NCI-H1436 (cell line): ENCODE results near the gene C8G.

Source experiments
- DNase-seq: peaks from one replicate; lab custom pipeline; 2025; lab: John Stamatoyannopoulos, UW

The C8G gene

DNA sequence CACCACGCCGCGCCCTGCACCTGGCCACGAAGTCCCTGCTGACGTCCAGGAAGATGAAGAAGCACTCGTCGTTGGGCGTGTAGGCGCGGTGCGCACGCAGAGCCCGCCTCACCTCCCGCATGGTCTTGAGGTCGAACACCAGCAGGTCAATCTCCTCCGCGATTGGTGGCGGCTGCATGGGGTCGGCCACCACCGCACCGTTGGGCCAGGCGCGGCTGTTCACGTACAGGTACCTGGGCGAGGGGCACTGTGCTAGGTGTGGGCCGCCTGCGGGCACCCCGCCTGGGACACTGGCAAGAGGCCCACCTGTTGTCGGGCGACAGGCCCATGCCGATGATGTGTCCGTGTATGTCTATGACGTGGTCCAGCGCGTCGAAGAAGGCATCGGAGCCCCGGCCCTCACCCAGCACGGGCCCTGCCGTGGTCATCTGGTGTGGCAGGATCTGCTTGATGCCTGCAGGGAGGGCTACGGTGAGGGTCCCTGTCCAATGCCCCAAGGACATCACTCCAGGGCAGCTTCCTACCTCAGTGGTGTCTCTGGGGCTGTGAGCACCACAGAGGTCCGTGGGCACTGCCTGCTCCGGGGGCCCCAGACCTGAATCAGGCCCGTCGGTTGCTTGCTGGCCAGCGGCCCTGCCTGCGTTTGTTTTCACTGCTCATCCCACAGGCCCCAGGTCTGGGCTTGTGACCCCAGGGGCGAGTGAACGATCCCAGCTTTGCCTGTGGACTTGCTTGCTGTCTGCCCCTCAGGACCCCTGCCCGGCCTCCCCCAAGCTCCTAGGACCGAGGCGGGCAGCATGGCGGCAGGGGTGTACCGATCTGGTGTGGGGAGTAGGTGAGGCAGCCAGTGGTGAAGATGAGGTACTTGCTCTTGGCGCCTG, 3.6 kb upstream of the C8G start:
- DNase-seq = no peak

DNA sequence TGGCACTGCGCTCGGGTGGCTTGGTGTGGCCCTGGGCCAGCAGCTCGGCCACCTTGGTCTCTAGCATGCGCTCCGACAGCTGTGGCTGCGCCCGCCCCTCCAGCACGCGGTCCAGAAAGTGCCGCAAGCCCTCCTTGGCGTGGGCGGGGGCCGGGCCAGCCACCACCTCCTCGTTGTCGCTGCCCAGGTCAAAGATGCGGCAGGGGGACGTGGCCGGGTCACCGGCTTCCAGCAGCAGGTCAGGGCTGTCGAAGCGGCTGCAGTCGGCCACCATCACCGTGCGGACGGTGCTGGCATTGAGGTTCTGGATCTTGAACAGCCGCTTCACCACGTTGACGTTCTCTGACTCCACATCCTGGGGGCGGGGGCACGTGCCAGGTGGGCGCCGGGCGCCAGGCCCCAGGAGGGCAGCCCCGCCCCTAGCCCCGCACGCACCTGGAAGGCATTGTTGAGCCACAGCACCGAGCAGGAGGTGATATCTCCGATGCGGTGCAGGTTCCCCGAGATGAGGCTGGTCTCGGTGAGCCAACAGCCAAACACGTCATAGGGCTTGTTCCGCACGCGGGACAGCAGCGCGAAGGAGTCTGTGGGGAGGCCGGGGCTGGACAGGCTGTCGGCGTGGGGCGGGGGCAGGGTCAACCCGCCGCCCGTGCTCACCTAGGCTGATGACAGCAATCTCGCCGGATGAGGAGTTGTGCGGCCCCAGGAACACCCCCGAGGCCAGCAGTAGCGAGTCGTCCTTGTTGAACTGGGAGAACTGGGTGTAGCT, 2.7 kb upstream of the C8G start:
- no peak for DNase-seq

DNA sequence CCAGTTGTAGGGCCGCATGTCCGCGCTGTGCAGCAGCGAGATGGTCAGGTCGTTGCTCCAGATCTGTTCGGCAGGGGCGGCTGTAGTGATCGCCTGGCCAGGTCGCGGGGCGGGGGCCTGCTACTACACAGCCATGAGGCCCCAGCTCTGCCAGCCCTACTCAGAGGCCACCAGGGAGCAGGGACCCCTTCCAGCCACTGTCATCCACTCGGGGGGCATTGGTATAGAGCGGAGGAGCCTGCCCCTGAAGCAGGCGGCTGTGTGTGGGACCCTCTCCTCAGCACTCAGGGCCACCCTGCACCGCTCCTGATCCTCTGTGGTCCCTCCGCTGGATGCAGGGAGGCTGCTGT, 2.2 kb upstream of the C8G start:
- no peak for DNase-seq

DNA sequence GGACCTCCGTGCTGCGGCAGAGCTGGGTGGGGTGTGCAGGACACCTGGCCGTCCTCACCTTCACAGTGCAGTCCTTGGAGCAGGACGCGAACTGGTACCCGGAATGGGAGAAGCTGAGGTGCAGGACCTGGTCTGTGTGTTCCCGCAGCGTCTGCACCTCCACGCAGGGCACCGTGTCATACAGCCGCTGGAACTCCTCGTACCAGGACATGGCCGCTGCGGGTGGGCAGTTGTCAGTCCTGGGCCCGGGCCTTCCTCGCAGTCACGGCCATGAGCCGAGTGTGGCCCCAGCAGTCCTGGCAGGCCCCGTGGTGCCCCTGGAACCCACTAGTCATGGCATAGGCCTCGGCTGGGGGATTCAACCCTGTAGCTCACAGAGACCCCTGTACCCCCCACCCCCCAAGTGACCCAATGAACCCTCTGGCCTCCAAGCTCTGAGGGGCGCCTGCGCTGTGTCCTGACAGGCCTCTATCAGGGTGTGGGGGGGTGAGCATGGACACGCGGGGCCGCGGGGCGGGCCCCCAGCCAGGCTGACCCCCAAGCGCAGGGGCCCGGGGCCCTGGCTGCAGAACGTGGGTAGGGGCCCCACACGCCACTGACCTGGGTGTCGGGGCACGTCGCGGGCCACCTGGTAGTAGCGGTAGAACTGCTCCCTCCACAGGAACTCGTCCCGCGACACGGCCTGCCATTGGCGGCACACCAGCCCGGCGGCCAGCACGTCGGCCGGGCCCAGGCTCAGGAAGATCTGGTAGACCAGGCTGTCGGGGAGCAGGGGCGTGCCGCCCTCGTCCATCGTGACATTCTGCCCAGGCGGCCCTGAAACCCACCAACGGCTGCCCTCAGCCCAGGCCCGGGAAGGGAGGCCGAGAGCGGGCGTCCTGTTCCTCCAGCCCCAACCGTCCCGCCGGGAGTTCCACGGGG, 1.5 kb upstream of the C8G start:
- DNase-seq = no peak

DNA sequence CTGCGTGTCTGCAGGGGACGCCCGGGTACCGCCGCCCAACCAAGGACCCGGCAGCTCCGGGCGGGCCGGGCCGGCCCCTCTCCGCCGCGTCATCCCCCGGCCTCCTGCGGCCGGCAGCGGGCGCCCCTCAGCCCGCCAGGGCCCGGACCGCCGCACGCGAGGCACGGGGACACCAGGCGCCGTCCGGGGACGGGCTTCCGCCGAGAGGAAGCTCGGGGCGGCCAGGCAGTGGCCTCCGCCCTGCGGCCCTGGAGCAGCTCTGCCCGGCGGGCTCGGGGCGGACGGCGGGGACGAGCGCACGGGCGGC, 878 bp upstream of the C8G start:
- DNase-seq = no peak

DNA sequence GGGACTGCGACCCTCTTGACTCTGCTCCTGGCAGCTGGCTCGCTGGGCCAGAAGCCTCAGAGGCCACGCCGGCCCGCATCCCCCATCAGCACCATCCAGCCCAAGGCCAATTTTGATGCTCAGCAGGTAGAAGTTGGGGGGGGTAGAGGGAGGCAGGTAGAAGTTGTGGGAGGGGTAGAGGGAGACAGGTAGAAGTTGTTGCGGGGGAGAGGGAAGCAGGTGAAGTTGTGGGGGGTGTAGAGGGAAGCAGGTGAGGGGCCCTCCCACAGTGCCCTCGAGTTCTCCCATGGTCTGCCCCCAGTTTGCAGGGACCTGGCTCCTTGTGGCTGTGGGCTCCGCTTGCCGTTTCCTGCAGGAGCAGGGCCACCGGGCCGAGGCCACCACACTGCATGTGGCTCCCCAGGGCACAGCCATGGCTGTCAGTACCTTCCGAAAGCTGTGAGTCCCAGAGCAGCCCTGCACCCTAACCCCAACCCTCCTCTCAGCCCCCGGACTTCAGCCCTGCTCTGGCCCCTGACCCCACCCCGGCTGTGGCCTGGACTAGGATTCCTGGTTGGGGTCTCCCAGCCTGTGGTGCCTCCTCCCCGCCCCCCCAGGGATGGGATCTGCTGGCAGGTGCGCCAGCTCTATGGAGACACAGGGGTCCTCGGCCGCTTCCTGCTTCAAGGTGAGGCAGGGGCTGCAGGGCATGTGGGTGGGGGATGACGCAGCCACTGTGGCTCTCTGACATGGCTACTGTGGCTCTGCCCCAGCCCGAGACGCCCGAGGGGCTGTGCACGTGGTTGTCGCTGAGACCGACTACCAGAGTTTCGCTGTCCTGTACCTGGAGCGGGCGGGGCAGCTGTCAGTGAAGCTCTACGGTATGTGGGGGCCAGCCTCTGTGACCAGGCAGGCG, 537 bp downstream of the C8G start:
- DNase-seq = no peak

DNA sequence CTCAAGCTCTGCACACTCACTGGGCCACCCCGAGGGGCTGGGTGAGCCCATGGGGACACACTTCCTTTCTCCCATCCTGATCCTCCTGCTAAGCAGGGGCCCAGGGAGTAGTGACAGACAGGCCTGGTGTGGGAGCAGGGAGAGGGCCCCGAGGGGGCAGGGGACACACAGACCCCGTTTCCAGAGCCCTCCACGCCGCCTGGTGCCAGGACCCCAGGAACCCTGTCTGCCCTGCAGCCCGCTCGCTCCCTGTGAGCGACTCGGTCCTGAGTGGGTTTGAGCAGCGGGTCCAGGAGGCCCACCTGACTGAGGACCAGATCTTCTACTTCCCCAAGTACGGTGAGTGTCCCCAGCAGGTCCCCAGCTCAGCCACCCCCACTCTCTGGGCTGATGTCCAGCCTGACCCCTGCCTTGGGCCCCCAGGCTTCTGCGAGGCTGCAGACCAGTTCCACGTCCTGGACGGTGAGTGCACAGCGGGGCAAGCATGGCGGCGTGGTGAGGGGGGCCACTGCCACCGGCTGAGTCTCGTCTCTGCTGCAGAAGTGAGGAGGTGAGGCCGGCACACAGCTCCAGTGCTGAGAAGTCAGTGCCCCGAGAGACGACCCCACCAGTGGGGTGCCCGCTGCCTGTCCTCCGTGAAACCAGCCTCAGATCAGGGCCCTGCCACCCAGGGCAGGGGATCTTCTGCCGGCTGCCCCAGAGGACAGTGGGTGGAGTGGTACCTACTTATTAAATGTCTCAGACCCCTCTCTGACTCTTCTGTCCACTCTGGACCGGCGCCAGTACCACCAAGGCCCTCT, 1.4 kb downstream of the C8G start:
- DNase-seq = no peak

DNA sequence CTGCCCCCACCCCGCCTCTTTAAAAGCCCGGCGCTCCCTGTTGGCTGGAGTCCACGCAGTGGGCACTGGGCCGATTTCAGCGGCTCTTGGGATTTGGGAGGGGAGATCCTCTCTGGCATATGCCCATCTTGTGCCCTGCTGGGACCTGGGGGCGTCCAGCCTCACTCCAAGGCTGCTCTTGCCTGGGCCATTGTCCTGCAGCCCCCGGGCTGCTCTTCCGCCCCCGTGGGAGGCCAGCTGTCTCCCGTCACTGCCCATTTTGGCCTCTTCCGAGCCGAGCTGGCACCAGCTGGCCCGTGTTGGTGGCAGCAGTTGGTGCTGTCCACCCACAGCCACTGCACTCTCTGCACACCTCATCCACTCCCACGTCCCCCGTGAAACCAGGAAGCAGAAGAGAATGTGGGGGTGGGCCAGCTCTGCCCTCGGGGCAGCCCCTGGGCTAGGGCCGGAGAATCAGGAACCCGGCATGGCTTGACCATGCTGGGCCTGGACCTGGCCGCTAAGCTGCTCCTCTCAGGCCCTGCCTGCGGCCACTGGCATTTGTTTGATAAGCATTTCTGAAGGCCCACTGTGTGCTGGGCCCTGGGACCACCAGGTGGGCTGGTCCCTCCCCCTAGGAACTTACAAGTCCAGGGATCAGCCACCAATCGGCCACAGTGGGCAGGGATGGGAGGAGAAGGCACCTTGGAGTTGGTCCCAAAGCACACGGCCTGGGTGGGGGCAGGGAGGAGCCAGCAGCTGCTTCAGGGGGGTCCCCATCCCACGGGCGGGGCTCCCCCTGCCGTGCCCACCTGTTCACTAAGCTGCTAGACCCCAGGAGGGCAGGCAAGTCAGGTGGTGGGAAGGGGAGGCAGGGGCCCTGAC, 2.2 kb downstream of the C8G start:
- no peak for DNase-seq

DNA sequence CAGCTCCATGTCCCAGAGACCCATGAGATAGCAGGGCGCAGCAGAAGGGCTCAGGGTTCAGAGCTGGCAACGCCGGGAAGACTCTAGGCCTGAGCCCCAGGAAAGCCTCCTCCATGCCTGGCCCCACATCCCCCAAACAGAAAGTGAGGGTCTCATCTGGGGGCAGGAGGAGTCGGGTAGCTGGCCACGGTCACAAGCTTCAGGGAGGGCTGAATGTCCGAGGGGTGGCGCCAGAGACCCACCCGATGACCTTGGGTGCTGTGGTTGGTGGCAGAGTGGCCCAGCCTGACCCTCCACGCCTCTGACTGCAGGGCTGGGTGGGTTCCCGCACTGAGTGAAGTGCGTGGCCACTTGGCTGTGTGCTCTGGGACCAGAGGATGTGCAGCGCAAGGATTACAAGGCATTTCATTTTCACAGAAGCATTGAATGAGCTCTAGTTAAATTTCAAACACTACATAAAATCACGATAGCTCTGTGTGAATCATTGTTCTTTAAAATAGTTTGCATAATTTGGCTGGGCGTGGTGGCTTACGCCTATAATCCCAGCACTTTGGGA, 3.0 kb downstream of the C8G start:
- DNase-seq = no peak

DNA sequence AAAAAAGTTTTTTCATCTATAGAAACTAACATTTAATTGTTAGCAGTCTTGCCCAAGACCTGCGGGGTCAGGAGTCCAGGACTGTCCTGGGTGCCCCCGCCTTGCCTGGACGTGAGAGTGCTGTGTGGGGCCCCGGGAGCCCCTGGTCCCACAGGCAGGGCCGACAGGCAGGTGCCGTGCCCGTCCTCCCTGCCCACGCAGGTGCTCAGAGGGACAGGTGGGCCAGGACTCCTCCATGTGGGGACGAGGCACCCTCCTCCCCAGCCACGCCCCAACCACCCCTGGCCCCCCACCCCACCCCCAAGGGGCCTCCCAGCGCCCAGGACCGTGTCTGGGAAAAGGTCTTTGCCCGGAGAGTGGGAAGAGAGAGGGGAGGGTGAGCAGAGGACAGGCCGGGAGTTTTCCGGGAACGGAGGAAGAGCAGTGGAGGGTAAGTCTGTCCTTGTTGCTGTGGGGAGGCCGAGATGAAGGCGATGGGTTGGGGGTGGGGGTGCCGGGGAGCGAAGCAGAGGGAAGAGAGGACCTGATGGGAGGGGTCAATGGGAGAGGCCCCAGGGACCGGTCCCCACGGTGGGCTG, 4.3 kb downstream of the C8G start:
- no peak for DNase-seq

DNA sequence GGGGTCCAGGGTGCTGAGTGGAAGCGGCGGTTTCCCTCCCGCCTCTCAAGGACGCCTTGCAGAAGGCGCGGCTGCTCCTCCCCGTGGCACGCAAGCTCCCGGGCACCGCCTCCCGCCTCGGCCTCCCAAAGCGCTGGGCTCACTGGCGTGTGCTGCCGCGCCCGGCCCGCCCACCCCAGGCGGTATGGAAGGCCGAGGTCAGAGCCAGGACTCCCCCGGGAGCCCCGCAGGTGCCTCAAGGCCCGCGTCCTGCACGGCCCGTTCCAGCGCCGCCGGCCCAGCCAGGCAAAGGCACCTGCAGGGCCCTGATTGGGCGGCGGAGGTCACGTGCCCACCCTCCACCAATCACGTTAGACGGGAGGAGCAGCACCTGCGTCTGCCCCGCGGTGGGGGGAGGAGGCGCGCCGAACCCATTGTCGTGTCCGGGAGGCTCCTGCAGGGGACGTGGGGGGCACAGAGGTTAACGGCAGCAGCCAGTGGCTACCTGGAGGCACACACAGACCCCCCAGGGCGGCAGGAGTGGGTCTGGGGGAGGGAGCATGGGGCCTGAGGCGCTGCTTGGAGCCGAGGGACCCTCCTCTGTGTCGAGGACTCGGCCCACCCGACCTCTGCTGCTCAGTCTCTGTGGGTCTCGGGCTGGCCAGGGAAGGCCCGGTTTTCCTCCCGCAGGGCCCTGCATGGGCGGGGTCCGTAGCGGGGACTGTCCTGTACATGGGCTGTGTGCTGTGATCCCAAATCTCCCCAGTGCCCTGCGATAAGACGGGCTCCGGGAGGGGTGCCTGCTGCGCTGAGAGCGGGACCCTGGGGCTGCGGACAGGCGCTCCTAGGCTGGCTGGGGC, 5.0 kb downstream of the C8G start:
- DNase-seq = peak; percentile 94

DNA sequence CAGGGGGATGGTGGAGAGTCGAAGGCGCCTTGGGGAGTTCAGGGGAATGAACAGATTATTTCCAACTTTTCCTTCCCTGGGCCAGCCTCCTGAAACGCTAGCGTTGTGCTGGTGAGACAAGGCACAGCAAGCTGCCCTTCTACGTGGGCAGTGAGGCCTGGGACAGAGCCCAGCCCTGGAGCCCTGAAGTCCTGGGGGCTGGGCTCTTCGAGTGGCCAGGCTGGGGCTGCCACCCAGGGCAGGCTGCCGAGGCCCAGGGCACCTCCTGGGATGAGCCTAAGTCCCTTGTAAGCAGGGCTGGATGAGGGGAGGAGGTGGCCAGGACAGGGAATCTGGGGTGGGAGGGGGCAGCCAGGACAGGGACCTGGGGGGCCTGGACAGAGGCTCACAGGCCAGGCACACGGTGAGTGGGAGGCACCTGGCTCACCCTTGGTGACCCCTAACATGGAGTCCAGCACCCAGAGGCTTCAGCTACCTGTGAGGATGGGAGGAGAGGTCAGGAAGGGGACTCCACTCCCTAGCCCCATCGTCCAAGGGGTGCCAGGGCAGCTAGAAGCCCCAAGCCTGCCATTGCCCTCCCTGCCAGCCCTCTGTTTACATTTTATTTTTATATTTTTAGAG, 5.7 kb downstream of the C8G start:
- no peak for DNase-seq

DNA sequence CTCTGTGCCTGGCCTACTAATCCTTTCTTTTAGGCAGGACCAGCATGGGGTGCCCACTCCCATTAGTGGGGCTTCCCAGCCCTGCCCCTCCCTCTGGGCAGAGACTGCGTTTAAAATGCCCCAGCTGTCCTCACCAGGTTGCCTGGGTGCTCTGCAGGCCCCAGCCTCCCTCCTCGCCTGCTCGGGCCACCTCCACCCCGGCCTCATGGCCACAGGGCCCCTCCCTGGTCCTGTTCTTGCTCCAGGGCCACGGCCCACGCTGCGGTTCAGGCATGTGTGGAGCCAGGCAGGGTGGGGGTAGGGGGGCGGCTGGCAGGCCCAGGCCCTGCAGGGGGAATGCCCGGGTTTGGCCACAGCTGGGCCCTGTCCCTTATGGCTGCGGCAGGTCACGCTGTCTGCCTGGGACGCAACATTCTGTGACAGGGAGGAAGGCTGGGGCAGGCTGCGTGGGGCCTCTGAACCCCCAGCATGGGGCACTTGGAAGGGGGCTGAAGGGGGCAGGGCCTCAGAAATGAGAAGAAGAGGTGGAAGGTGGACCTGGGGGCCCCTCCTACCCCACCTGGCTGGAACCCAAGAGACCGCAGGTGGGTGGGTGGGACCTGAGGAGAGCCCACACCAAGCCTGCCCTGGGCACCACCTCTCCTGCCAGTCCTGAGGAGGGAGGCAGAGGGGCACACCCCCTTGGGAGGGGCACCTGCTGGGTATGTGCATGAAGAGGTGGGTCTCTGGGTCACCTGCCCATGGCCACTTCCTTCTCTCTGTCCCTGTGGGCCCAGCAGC, 6.7 kb downstream of the C8G start, which contains the start of gene LCN12:
TSS of gene LCN12 (plus strand) at position 733 of the 780 bp plus-strand sequence. CDS start 55 bp downstream, outside the sequence.
- no peak for DNase-seq

DNA sequence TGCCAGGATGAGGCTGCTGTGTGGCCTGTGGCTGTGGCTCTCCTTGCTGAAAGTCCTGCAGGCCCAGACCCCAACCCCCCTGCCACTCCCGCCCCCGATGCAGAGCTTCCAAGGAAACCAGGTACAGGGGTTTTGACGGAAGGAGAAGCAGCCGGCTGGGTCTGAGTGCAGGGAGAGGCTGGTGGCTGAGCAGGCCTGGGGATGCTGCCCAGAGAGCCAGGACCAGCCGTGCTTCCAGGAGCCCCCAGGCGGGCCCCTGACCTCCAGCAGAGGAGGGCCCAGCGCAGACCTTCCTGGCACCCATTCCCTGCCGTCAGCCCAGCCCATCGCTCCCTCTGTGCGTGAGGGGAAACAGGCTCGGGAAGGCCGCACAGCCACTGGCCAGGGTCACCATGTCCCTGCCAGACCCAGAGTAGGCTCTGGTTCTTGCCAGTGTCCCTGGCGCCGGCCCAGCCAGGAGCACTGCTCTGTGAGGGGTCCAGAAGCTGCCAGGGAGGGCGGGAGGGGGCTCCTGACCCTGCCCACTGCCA, 7.3 kb downstream of the C8G start:
- DNase-seq = no peak

DNA sequence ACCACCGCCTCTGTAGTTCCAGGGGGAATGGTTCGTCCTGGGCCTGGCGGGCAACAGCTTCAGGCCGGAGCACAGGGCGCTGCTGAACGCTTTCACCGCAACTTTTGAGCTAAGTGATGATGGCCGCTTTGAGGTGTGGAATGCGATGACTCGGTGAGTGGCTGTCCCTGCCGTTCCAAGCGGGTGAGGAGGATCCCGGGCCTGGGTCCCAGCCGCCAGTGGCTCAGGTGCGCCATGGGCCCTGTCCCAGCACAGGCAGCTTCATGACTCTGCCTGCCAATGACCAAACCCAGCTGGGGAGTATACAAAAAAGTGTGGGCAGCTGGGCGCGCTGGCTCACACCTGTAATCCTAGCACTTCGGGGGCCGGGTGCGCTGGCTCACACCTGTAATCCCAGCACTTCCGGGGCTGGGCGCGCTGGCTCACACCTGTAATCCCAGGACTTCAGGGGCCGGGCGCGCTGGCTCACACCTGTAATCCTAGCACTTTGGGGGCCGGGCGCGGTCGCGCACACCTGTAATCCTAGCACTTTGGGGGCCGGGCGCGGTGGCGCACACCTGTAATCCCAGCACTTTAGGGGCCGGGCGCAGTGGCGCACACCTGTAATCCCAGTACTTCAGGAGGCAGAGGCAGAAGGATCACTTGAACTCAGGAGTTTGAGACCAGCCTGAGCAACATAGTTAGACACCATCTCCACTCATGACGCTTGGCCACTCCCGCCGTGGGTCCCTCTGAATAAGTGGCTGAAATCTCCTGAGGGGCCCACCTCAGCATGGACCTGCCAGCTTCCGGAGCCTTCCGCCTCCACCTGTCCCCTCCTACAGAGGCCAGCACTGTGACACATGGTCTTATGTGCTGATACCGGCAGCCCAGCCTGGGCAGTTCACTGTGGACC, 8.1 kb downstream of the C8G start:
- DNase-seq = no peak
